HEK293T (cell line): ENCODE results near the gene MTMR6.

Experiments
- ARNT ChIP-seq: fragments of 450-650 bp; IDR thresholded peaks from 2 replicates; pipeline ENCODE4 v1.6.1; 2017; ENCODE audit warnings: mild to moderate bottlenecking
- BHLHE40 ChIP-seq: fragments of 450-650 bp; IDR thresholded peaks from 2 replicates; pipeline ENCODE4 v1.6.1; 2016; ENCODE audit warnings: mild to moderate bottlenecking, moderate library complexity, borderline replicate concordance
- ELF4 ChIP-seq: fragments of 450-650 bp; IDR thresholded peaks from 2 replicates; pipeline ENCODE4 v1.6.1; 2017; ENCODE audit warnings: antibody characterized with exemption
- FOXA1 ChIP-seq: fragments of 450-650 bp; IDR thresholded peaks from 2 replicates; pipeline ENCODE4 v1.6.1; 2016; ENCODE audit warnings: mild to moderate bottlenecking
- FOXK2 ChIP-seq: fragments of 450-650 bp; IDR thresholded peaks from 2 replicates; pipeline ENCODE4 v1.6.1; 2016; ENCODE audit warnings: mild to moderate bottlenecking
- FOXM1 ChIP-seq: fragments of 450-650 bp; IDR thresholded peaks from 2 replicates; pipeline ENCODE4 v1.6.1; 2017; ENCODE audit warnings: mild to moderate bottlenecking, borderline replicate concordance
- HDGF ChIP-seq: fragments of 450-650 bp; IDR thresholded peaks from 2 replicates; pipeline ENCODE4 v1.6.1; 2017; ENCODE audit warnings: antibody characterized with exemption, borderline replicate concordance
- L3MBTL2 ChIP-seq: fragments of 450-650 bp; conservative IDR thresholded peaks from 2 replicates; pipeline ENCODE4 v1.6.1; 2016; ENCODE audit warnings: mild to moderate bottlenecking
- NFRKB ChIP-seq: fragments of 450-650 bp; IDR thresholded peaks from 2 replicates; pipeline ENCODE4 v1.6.1; 2016; ENCODE audit warnings: mild to moderate bottlenecking, moderate library complexity
- SP1 ChIP-seq: fragments of 450-650 bp; IDR thresholded peaks from 2 replicates; pipeline ENCODE4 v1.6.1; 2017
- SUZ12 ChIP-seq: fragments of 450-650 bp; IDR thresholded peaks from 2 replicates; pipeline ENCODE4 v1.6.1; 2016; ENCODE audit warnings: mild to moderate bottlenecking
- TARDBP ChIP-seq: fragments of 450-650 bp; IDR thresholded peaks from 2 replicates; pipeline ENCODE4 v1.6.1; 2016
- ZNF384 ChIP-seq: fragments of 450-650 bp; IDR thresholded peaks from 2 replicates; pipeline ENCODE4 v1.6.1; 2016

- TF ChIP-seq SUZ12 (no peak), FOXA1 (no peak), FOXK2 (no peak), ARNT (no peak), L3MBTL2 (no peak), ELF4 (no peak), FOXM1 (no peak), TARDBP (no peak), BHLHE40 (no peak), SP1 (no peak), NFRKB (no peak), HDGF (no peak), ZNF384 (no peak)
Measured at GRCh38 chr13:25268561-25268960, 18.7 kb downstream of the MTMR6 start.
